Psoas muscle (tissue), 8 donors: ENCODE data around the gene P2RX2. TPM values are rescaled to one million over a fixed set of nuclear protein-coding genes. Genes with fewer than 3 reads are reported as not detected.

Source experiments
- ATAC-seq, 4 donors: fragments of 200-7000 bp; cut with Tn5 transposase; one replicate each; pipeline ENCODE4 v1.9.1; 2020; ENCODE audit warnings: moderate library complexity in 3 of 4, mild to moderate bottlenecking in 2 of 4
- DNase-seq, 2 donors: peaks; one replicate each; pipeline ENCODE4 v3.0.0-alpha.2; 2020
- H3K27ac ChIP-seq: fragments of 200-600 bp; one replicate; pipeline ENCODE4 v1.8.0; 2022
- H3K27me3 ChIP-seq, 3 donors: fragments of 200-600 bp in 1 of 3; one replicate each; pipeline versions ENCODE4 v1.6.1 to v1.8.0; 2013 to 2022; ENCODE audit warnings: low read length in 2 of 3, mild to moderate bottlenecking in 2 of 3, moderate library complexity in 1 of 3; ENCODE audit not compliant: insufficient read depth in 3 of 3
- H3K36me3 ChIP-seq, 2 donors: fragments of 200-600 bp in 1 of 2; one replicate each; pipeline versions ENCODE4 v1.6.1 to v1.8.0; 2013 to 2022; ENCODE audit warnings: low read depth in 1 of 2, mild to moderate bottlenecking in 1 of 2, moderate library complexity in 1 of 2; ENCODE audit not compliant: insufficient read depth in 1 of 2
- H3K4me1 ChIP-seq: fragments of 200-600 bp; one replicate; pipeline ENCODE4 v1.8.0; 2022
- H3K4me3 ChIP-seq: fragments of 200-600 bp; one replicate; pipeline ENCODE4 v1.8.0; 2022; ENCODE audit warnings: mild to moderate bottlenecking
- H3K9me3 ChIP-seq: fragments of 200-600 bp; one replicate; pipeline ENCODE4 v1.8.0; 2022
- WGBS, 3 donors: extraction: QIAGEN DNeasy Blood & Tissue Kit; methylation state at CpG; one replicate each; pipeline versions ENCODE4 v1.1.6 to v1.1.7; 2013; 5-methylcytosine and 5-hydroxymethylcytosine counted together
- intact Hi-C, 2 donors: fragments of 100-400 bp; cut with DNase I; formaldehyde crosslinking; loops; one replicate each; pipeline versions ENCODE4 v1.11.0 to v1.14.2; 2022
- polyA plus RNA-seq, 3 donors: library from polyadenylated mRNA; stranded (reverse); fragments of 200-250 nt; gene quantifications; one replicate each; pipeline ENCODE4 v1.2.3, GENCODE V29; 2013
- total RNA-seq, 4 donors: library from RNA; stranded (reverse); fragmentation: NEBNext Ultra II Directional in 2 of 4; extraction: Animal tissue kit (Norgen Biotek cat#: 25700) in 2 of 4; gene quantifications; one replicate each; pipeline versions ENCODE4 v1.2.1 to v1.2.4, GENCODE V29; 2021 to 2023
- TF ChIP-seq, protein P1 (sequence below): fragments of 200-600 bp; IDR thresholded peaks from one replicate; pipeline ENCODE4 v1.8.0; 2022; ENCODE audit warnings: antibody characterized with exemption
- donor health status: healthy with polysubstance abuse.
- donor health status: DM: no; HTN: no; CAD: no; lungs with moderate emphysema.
- donor health status: Bipolar disorder and iron deficiency.
- donor health status: healthy.
- donor health status: DM: yes; HTN: yes; CAD: no.
- donor health status: DM: no; HTN: no; CAD: no.
- donor health status: DM: no; HTN: no; CAD: no.
- donor health status: DM: yes; HTN: yes; CAD: no.

Gene P2RX2
- total and polyA plus RNA-seq, 7 donors = 0.01 TPM; not detected in 6

DNA sequence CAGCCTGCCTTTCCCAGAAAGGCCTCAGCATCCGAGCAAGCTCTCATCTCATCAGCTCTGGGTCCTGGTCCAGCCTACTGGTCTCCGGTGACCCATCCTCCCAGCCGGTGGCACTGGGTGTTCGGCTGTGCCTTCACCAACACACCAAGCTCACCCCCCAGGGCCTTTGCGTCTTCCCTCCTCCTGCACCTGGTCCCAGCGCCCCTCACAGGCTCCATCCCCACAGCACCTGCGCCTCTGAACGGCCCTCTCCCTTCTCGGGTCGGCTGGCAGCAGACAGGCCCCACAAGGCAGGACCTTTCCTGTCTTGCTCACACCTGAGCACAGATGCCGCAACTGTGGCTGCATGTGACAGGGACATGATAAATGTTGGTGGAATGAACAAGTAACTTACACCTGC, 13.1 kb downstream of the P2RX2 start:
- H3K27me3 ChIP-seq = no peaks in the 10 kb centered on the region
- ATAC-seq = no peak
- intact Hi-C loops = no loop called here
- 91 to 96% (median 93%) methylated on average over 11 of the region's 11 CpGs for WGBS, 3 donors
- no peak overlapping the region for H3K4me3 ChIP-seq
- no peak overlapping the region for H3K27ac ChIP-seq
- H3K4me1 ChIP-seq = no peaks in the 10 kb centered on the region
- TF ChIP-seq, protein P1, sequence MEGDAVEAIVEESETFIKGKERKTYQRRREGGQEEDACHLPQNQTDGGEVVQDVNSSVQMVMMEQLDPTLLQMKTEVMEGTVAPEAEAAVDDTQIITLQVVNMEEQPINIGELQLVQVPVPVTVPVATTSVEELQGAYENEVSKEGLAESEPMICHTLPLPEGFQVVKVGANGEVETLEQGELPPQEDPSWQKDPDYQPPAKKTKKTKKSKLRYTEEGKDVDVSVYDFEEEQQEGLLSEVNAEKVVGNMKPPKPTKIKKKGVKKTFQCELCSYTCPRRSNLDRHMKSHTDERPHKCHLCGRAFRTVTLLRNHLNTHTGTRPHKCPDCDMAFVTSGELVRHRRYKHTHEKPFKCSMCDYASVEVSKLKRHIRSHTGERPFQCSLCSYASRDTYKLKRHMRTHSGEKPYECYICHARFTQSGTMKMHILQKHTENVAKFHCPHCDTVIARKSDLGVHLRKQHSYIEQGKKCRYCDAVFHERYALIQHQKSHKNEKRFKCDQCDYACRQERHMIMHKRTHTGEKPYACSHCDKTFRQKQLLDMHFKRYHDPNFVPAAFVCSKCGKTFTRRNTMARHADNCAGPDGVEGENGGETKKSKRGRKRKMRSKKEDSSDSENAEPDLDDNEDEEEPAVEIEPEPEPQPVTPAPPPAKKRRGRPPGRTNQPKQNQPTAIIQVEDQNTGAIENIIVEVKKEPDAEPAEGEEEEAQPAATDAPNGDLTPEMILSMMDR = no peak
- peaks cover 2 to 79% of the 10 kb centered on the region in 2 donors for H3K36me3 ChIP-seq
- H3K9me3 ChIP-seq = no peaks in the 10 kb centered on the region
- DNase-seq = no peak

DNA sequence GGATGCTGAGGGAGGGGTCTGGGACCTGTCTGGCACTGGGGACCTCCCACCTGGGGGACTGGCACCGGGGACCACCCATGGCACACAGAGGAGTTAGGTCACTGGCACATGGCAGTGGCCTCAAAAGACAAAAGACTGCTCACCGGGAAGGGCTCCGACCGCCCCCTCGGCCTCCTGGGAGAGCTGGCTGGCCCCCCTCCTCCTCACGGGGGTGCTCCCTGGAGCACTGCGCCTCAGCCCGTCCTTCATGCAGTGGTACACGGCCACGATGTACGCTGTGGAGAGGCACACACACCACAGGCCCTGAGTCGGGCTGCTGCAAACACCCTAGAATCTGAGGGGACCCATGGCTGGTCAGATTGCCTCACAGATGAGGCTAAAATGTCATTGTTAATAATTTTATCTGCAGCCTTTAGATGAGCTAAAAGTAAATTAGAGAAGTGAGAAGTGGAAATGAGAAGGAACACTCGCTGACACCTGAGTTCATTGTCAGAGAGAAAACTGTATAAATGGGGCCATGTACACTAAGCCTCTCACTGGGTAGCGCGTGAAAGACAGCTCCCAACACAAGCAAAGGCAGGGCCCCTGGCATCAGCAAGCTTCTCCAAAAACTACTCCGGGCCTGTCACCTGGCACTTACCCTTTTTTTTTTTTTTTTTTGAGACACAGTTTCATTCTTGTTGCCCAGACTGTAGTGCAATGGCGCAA, 14.1 kb downstream of the P2RX2 start:
- H3K4me1 ChIP-seq = no peaks in the 10 kb centered on the region
- no peaks in the 10 kb centered on the region for H3K27me3 ChIP-seq
- peaks cover 2 to 89% of the 10 kb centered on the region in 2 donors for H3K36me3 ChIP-seq
- TF ChIP-seq, protein P1 = no peak
- intact Hi-C loops = no loop called here
- WGBS, 3 donors = 83 to 94% (median 90%) methylated on average over 17 of the region's 17 CpGs
- H3K27ac ChIP-seq = no peak overlapping the region
- no peak overlapping the region for H3K4me3 ChIP-seq
- DNase-seq (no peak), ATAC-seq (no peak)
- no peaks in the 10 kb centered on the region for H3K9me3 ChIP-seq

- DNase-seq (no peak), ATAC-seq (no peak)
- TF ChIP-seq, protein P1 = no peak
- Histone ChIP-seq H3K36me3 (peaks cover 2 to 95% of the 10 kb centered on the region in 2 donors), H3K27ac (no peak overlapping the region), H3K27me3 (no peaks in the 10 kb centered on the region), H3K9me3 (no peaks in the 10 kb centered on the region), H3K4me1 (no peaks in the 10 kb centered on the region), H3K4me3 (no peak overlapping the region)
- 88 to 96% (median 93%) methylated on average over 8 of the region's 8 CpGs for WGBS, 3 donors
- intact Hi-C loops = no loop called here
These were observed 14.8 kb downstream of the P2RX2 start for GRCh38 chr12:132633398-132633797.

GRCh38 chr12:132633901-132634300, 15.3 kb downstream of the P2RX2 start:
- H3K9me3 ChIP-seq = no peaks in the 10 kb centered on the region
- H3K4me3 ChIP-seq = no peak overlapping the region
- H3K4me1 ChIP-seq = no peaks in the 10 kb centered on the region
- intact Hi-C loops = no loop called here
- DNase-seq (no peak), ATAC-seq (no peak)
- H3K36me3 ChIP-seq = peaks cover 2 to 95% of the 10 kb centered on the region in 2 donors
- WGBS, 3 donors = 89 to 95% (median 90%) methylated on average over 10 of the region's 10 CpGs
- H3K27me3 ChIP-seq = no peaks in the 10 kb centered on the region
- TF ChIP-seq, protein P1 = no peak
- no peak overlapping the region for H3K27ac ChIP-seq
